CD4-positive, alpha-beta T cell (primary cell): ENCODE results near the gene CLRN3. TPM values are rescaled to one million over a fixed set of nuclear protein-coding genes. Genes with fewer than 3 reads are reported as not detected.

Source experiments
- ATAC-seq: fragments of 200-7000 bp; cut with Tn5 transposase; one replicate; pipeline ENCODE4 v1.10.0; 2022; ENCODE audit warnings: mild to moderate bottlenecking; ENCODE audit not compliant: poor library complexity
- CTCF ChIA-PET: fragments of 350-600 bp; sonication (Branson Sonifier 250); formaldehyde crosslinking; loops from one replicate; lab custom pipeline; 2021; ENCODE audit warnings: antibody characterized with exemption, inconsistent platforms; lab: Charles Lee
- POLR2A ChIA-PET: fragments of 350-600 bp; sonication (Branson Sonifier 250); formaldehyde crosslinking; loops from one replicate; lab custom pipeline; 2021; ENCODE audit warnings: antibody characterized with exemption, inconsistent platforms; lab: Charles Lee
- DNase-seq, 14 experiments: peaks; one replicate each; pipeline ENCODE4 v3.0.0-alpha.2; 2013 to 2020; ENCODE audit warnings: mixed read lengths in 2 of 14
- H3K27ac ChIP-seq, 2 donors: one replicate each; pipeline versions ENCODE4 v1.5.1 to v1.7.0; 2013; ENCODE audit warnings: low read length in 2 of 2, low read depth in 1 of 2, mild to moderate bottlenecking in 1 of 2
- H3K27me3 ChIP-seq, 2 experiments: 1 replicate in 1 of 2; 2 replicates in 1 of 2; pipeline versions ENCODE4 v1.6.1 to v1.7.0; 2013; ENCODE audit warnings: low read length in 2 of 2, control low read depth in 1 of 2, mild to moderate bottlenecking in 1 of 2, moderate library complexity in 1 of 2; ENCODE audit not compliant: insufficient read depth in 2 of 2, control insufficient read depth in 1 of 2
- H3K36me3 ChIP-seq: one replicate; pipeline ENCODE4 v1.6.1; 2013; ENCODE audit warnings: low read length, control low read depth; ENCODE audit not compliant: insufficient read depth
- H3K4me1 ChIP-seq: one replicate; pipeline ENCODE4 v1.6.1; 2013; ENCODE audit warnings: low read length, control low read depth; ENCODE audit not compliant: insufficient read depth
- H3K4me3 ChIP-seq: one replicate; pipeline ENCODE4 v1.5.1; 2013; ENCODE audit warnings: mild to moderate bottlenecking, low read length, moderate library complexity
- H3K9me3 ChIP-seq, 2 experiments: 1 replicate in 1 of 2; 2 replicates in 1 of 2; pipeline versions ENCODE4 v1.6.1 to v1.7.0; 2013; ENCODE audit warnings: low read length in 2 of 2, mild to moderate bottlenecking in 2 of 2, control low read depth in 1 of 2, moderate library complexity in 1 of 2; ENCODE audit not compliant: control insufficient read depth in 1 of 2, insufficient read depth in 1 of 2
- H3K27ac Mint-ChIP-seq: one replicate; pipeline ENCODE4 v1.8.0; 2020; ENCODE audit warnings: mixed read lengths
- H3K27me3 Mint-ChIP-seq: one replicate; pipeline ENCODE4 v1.8.0; 2021; ENCODE audit warnings: mixed read lengths
- H3K36me3 Mint-ChIP-seq: one replicate; pipeline ENCODE4 v1.8.0; 2021; ENCODE audit warnings: low read depth, mixed read lengths
- H3K4me1 Mint-ChIP-seq: one replicate; pipeline ENCODE4 v1.8.0; 2021; ENCODE audit warnings: low read depth, mixed read lengths
- H3K4me3 Mint-ChIP-seq: one replicate; pipeline ENCODE4 v1.8.0; 2020; ENCODE audit warnings: mild to moderate bottlenecking, mixed read lengths
- H3K9me3 Mint-ChIP-seq: one replicate; pipeline ENCODE4 v1.8.0; 2020; ENCODE audit warnings: mixed read lengths
- intact Hi-C, 2 experiments: fragments of 100-400 bp; cut with DNase I in 1 of 2; cut with micrococcal nuclease in 1 of 2; formaldehyde crosslinking; loops; one replicate each; pipeline versions ENCODE4 v1.15.1 to v1.9.0; 2023 to 2025; cut with DNase I, micrococcal nuclease
- total RNA-seq, 174 experiments: library from RNA in 2 of 174; stranded (reverse) in 2 of 174; gene quantifications; one replicate each; pipeline ENCODE4 v1.2.3 and lab custom pipeline; 2021 to 2026
- TF ChIP-seq, protein P1 (sequence below): fragments of 200-600 bp; IDR thresholded peaks from one replicate; pipeline ENCODE4 v1.8.0; 2022; ENCODE audit warnings: antibody characterized with exemption, mild to moderate bottlenecking

Gene CLRN3
- total RNA-seq, 2 experiments from 2014 or later, result not detected

- ChIA-PET POLR2A (no interaction called here), CTCF (no interaction called here)
- TF ChIP-seq, protein P1, sequence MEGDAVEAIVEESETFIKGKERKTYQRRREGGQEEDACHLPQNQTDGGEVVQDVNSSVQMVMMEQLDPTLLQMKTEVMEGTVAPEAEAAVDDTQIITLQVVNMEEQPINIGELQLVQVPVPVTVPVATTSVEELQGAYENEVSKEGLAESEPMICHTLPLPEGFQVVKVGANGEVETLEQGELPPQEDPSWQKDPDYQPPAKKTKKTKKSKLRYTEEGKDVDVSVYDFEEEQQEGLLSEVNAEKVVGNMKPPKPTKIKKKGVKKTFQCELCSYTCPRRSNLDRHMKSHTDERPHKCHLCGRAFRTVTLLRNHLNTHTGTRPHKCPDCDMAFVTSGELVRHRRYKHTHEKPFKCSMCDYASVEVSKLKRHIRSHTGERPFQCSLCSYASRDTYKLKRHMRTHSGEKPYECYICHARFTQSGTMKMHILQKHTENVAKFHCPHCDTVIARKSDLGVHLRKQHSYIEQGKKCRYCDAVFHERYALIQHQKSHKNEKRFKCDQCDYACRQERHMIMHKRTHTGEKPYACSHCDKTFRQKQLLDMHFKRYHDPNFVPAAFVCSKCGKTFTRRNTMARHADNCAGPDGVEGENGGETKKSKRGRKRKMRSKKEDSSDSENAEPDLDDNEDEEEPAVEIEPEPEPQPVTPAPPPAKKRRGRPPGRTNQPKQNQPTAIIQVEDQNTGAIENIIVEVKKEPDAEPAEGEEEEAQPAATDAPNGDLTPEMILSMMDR, result no peak
- Histone ChIP-seq H3K9me3 (no peaks in the 10 kb centered on the region), H3K4me1 (no peaks in the 10 kb centered on the region), H3K4me3 (no peak overlapping the region), H3K27ac (no peak overlapping the region), H3K27me3 (peaks cover 7 to 9% of the 10 kb centered on the region in 2 experiments), H3K36me3 (no peaks in the 10 kb centered on the region)
- Mint-ChIP-seq H3K9me3 (no peaks in the 10 kb centered on the region), H3K4me1 (no peaks in the 10 kb centered on the region), H3K27me3 (peaks cover 20% of the 10 kb centered on the region), H3K36me3 (no peaks in the 10 kb centered on the region), H3K4me3 (no peak overlapping the region), H3K27ac (no peak overlapping the region)
- intact Hi-C loops, result no loop called here
- DNase-seq, result no peak
- no peak for ATAC-seq
Measured at GRCh38 chr10:127832501-127832900, 60.2 kb downstream of the CLRN3 start.

DNA sequence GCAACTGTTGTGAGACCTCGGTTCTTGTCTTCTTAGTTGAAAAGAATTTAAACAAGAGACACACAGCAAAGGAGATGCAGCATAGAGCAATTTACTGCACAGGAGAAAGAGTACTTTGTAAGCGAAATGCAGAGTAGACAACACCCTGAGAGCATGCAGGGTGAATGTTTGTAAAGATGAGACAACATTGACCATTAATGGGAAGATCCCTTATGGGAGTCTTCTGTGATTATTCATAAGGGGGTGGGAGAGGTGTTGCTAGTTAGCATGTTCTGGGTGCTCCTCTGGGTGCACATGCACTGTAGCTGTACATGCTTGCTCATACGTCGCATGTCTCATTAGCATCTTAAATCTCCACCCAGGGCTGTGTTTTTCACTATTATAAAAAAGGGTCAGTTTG lies 62.3 kb downstream of the CLRN3 start:
- Histone ChIP-seq H3K27ac (no peak overlapping the region), H3K9me3 (peaks cover 0 to 3% of the 10 kb centered on the region in 2 experiments), H3K4me3 (no peak overlapping the region), H3K36me3 (no peaks in the 10 kb centered on the region), H3K4me1 (no peaks in the 10 kb centered on the region), H3K27me3 (peaks cover 7% of the 10 kb centered on the region in 2 experiments)
- Mint-ChIP-seq H3K36me3 (no peaks in the 10 kb centered on the region), H3K9me3 (no peaks in the 10 kb centered on the region), H3K27ac (no peak overlapping the region), H3K4me3 (no peak overlapping the region), H3K27me3 (peaks cover 22% of the 10 kb centered on the region), H3K4me1 (no peaks in the 10 kb centered on the region)
- ChIA-PET POLR2A (no interaction called here), CTCF (no interaction called here)
- TF ChIP-seq, protein P1, result no peak
- no peak for DNase-seq
- intact Hi-C loops, result no loop called here
- ATAC-seq, result no peak

Other genes starting within 250 kb of the CLRN3 start
- gene FOXI2, start 155.8 kb downstream of the CLRN3 start, total RNA-seq, result not detected
- gene PTPRE, start 14.2 kb upstream of the CLRN3 start, total RNA-seq, result 10 to 100 TPM; 47.6 to 55.1 TPM
- gene MKI67, start 233.5 kb upstream of the CLRN3 start, total RNA-seq, result 1 to 10 TPM in 1 of 2 experiments, under 1 TPM in 1; 0.92 to 1.2 TPM